ENCODE results near the gene RPUSD3. TPM values are rescaled to one million over a fixed set of nuclear protein-coding genes. Genes with fewer than 3 reads are reported as not detected.

RPUSD3 gene
- total and polyA plus RNA-seq, 9 of the 15 experiments (the other 6 are each of a cell fraction or from before 2014, with no cell fraction given): 13.8 to 99.0 (median 59.3) TPM

- TF ChIP-seq ZNF282 (CRISPR knock-in tag; IDR thresholded peaks at IDR 0.05) (no peak), SMARCE1 (IDR thresholded peaks at IDR 0.05) (no peak), FOXJ2 (tag; IDR thresholded peaks at IDR 0.05) (peak; percentile 75), ZNF274 (IDR thresholded peaks at IDR 0.05; ENCODE audit: borderline replicate concordance, low read depth, low read length) (no peak), XRCC5 (IDR thresholded peaks at IDR 0.05; ENCODE audit: low read depth, low read length) (no peak), NR2F6 (CRISPR knock-in tag; IDR thresholded peaks at IDR 0.05) (no peak), NFE2 (IDR thresholded peaks at IDR 0.05; ENCODE audit: low read depth) (no peak), MTF1 (CRISPR knock-in tag; IDR thresholded peaks at IDR 0.05; ENCODE audit: borderline replicate concordance) (no peak), CBX3 (IDR thresholded peaks at IDR 0.05; ENCODE audit: borderline replicate concordance in 1 of 2, low read length in 2 of 2) (0 out of 3 replicates have a peak, but pooled peaks of 1 of the 2 experiments have one; percentile 28), ARID2 (IDR thresholded peaks at IDR 0.05) (no peak), ZNF431 (CRISPR knock-in tag; IDR thresholded peaks at IDR 0.05) (no peak; the same call in 1 of the 2 replicates), HNRNPL (IDR thresholded peaks at IDR 0.05; ENCODE audit: low read depth, low read length) (peak; percentile 21; the same call in 1 of the 2 replicates), KDM1A (IDR thresholded peaks at IDR 0.05) (no peak)
- TF ChIP-seq, protein P1, sequence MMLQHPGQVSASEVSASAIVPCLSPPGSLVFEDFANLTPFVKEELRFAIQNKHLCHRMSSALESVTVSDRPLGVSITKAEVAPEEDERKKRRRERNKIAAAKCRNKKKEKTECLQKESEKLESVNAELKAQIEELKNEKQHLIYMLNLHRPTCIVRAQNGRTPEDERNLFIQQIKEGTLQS (IDR thresholded peaks at IDR 0.05): peak; percentile 52; the same call in 1 of the 2 replicates
- TF ChIP-seq, protein P1 (CRISPR knock-in tag; conservative IDR thresholded peaks at IDR 0.05): no peak
- TF ChIP-seq, protein P2, sequence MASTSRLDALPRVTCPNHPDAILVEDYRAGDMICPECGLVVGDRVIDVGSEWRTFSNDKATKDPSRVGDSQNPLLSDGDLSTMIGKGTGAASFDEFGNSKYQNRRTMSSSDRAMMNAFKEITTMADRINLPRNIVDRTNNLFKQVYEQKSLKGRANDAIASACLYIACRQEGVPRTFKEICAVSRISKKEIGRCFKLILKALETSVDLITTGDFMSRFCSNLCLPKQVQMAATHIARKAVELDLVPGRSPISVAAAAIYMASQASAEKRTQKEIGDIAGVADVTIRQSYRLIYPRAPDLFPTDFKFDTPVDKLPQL (IDR thresholded peaks at IDR 0.05; ENCODE audit: extremely low read depth, insufficient read length): no peak
- TF ChIP-seq, protein P3, sequence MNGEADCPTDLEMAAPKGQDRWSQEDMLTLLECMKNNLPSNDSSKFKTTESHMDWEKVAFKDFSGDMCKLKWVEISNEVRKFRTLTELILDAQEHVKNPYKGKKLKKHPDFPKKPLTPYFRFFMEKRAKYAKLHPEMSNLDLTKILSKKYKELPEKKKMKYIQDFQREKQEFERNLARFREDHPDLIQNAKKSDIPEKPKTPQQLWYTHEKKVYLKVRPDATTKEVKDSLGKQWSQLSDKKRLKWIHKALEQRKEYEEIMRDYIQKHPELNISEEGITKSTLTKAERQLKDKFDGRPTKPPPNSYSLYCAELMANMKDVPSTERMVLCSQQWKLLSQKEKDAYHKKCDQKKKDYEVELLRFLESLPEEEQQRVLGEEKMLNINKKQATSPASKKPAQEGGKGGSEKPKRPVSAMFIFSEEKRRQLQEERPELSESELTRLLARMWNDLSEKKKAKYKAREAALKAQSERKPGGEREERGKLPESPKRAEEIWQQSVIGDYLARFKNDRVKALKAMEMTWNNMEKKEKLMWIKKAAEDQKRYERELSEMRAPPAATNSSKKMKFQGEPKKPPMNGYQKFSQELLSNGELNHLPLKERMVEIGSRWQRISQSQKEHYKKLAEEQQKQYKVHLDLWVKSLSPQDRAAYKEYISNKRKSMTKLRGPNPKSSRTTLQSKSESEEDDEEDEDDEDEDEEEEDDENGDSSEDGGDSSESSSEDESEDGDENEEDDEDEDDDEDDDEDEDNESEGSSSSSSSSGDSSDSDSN (IDR thresholded peaks at IDR 0.05; ENCODE audit: borderline replicate concordance in 1 of 2, low read depth in 2 of 2, low read length in 2 of 2): no peak; a peak in 1 of 4 replicates
- TF ChIP-seq, protein P4, sequence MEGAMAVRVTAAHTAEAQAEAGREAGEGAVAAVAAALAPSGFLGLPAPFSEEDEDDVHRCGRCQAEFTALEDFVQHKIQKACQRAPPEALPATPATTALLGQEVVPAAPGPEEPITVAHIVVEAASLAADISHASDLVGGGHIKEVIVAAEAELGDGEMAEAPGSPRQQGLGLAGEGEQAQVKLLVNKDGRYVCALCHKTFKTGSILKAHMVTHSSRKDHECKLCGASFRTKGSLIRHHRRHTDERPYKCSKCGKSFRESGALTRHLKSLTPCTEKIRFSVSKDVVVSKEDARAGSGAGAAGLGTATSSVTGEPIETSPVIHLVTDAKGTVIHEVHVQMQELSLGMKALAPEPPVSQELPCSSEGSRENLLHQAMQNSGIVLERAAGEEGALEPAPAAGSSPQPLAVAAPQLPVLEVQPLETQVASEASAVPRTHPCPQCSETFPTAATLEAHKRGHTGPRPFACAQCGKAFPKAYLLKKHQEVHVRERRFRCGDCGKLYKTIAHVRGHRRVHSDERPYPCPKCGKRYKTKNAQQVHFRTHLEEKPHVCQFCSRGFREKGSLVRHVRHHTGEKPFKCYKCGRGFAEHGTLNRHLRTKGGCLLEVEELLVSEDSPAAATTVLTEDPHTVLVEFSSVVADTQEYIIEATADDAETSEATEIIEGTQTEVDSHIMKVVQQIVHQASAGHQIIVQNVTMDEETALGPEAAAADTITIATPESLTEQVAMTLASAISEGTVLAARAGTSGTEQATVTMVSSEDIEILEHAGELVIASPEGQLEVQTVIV (CRISPR knock-in tag; IDR thresholded peaks at IDR 0.05; ENCODE audit: borderline replicate concordance): no peak
- TF ChIP-seq, protein P5, sequence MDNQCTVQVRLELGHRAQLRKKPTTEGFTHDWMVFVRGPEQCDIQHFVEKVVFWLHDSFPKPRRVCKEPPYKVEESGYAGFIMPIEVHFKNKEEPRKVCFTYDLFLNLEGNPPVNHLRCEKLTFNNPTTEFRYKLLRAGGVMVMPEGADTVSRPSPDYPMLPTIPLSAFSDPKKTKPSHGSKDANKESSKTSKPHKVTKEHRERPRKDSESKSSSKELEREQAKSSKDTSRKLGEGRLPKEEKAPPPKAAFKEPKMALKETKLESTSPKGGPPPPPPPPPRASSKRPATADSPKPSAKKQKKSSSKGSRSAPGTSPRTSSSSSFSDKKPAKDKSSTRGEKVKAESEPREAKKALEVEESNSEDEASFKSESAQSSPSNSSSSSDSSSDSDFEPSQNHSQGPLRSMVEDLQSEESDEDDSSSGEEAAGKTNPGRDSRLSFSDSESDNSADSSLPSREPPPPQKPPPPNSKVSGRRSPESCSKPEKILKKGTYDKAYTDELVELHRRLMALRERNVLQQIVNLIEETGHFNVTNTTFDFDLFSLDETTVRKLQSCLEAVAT (IDR thresholded peaks at IDR 0.05): no peak
Observed at GRCh38 chr3:9792405-9793160, 51.2 kb downstream of the RPUSD3 start, which contains the start of the genes ARPC4 and TADA3 (continued).

All from K562 (cell line).